Loucy (cell line): Measurements from ENCODE around the gene STH.

Experiments
- H2AFZ ChIP-seq: fragments of 200-600 bp; sonication (generic); 2 replicates; pipeline ENCODE4 v1.6.0; 2016; ENCODE audit warnings: antibody characterized with exemption, mild to moderate bottlenecking, low read length, moderate library complexity
- H3F3A ChIP-seq: fragments of 200-600 bp; 2 replicates; pipeline ENCODE4 v1.6.0; 2016; ENCODE audit warnings: antibody characterized with exemption, low read depth, mild to moderate bottlenecking
- H3K27me3 ChIP-seq: fragments of 200-600 bp; sonication (generic); 2 replicates; pipeline ENCODE4 v1.6.1; 2014; ENCODE audit warnings: low read length, mild to moderate bottlenecking; ENCODE audit not compliant: insufficient read depth, poor library complexity, severe bottlenecking
- H3K36me3 ChIP-seq: fragments of 200-600 bp; sonication (generic); 2 replicates; pipeline ENCODE4 v1.6.1; 2016; ENCODE audit warnings: low read length; ENCODE audit not compliant: insufficient read depth
- H3K4me1 ChIP-seq: fragments of 200-600 bp; sonication (generic); 2 replicates; pipeline ENCODE4 v1.5.1; 2014; ENCODE audit warnings: low read length, mild to moderate bottlenecking; ENCODE audit not compliant: insufficient read depth, poor library complexity, severe bottlenecking
- H3K4me2 ChIP-seq: fragments of 200-600 bp; sonication (generic); 2 replicates; pipeline ENCODE4 v1.6.0; 2014; ENCODE audit warnings: antibody characterized with exemption, low read length, low read depth, mild to moderate bottlenecking; ENCODE audit not compliant: poor library complexity, severe bottlenecking
- H3K4me3 ChIP-seq: fragments of 200-600 bp; sonication (generic); 2 replicates; pipeline ENCODE4 v1.5.1; 2014; ENCODE audit warnings: low read length, mild to moderate bottlenecking, mixed read lengths; ENCODE audit not compliant: poor library complexity, severe bottlenecking
- H3K79me2 ChIP-seq: fragments of 200-600 bp; sonication (generic); 2 replicates; pipeline ENCODE4 v1.6.1; 2014; ENCODE audit warnings: low read length; ENCODE audit not compliant: insufficient read depth
- H3K9ac ChIP-seq: fragments of 200-600 bp; sonication (generic); 2 replicates; pipeline ENCODE4 v1.6.0; 2014; ENCODE audit warnings: mild to moderate bottlenecking, low read depth, low read length, moderate library complexity; ENCODE audit not compliant: poor library complexity, severe bottlenecking
- H3K9me2 ChIP-seq: fragments of 200-600 bp; sonication (generic); replicated peaks from 2 replicates; pipeline ENCODE4 v1.6.1; 2016; ENCODE audit warnings: low read depth, low read length, mixed read lengths
- H3K9me3 ChIP-seq: fragments of 200-600 bp; sonication (generic); 2 replicates; pipeline ENCODE4 v1.6.1; 2014; ENCODE audit warnings: mild to moderate bottlenecking, antibody characterized with exemption, low read length, low read depth; ENCODE audit not compliant: insufficient read depth
- H4K20me1 ChIP-seq: fragments of 200-600 bp; sonication (generic); 2 replicates; pipeline ENCODE4 v1.6.0; 2014; ENCODE audit warnings: antibody characterized with exemption, low read length, mild to moderate bottlenecking; ENCODE audit not compliant: insufficient read depth, poor library complexity, severe bottlenecking
- CTCF ChIP-seq: fragments of 200-600 bp; sonication (generic); conservative IDR thresholded peaks from 2 replicates; pipeline ENCODE4 v1.5.1; 2014; ENCODE audit warnings: mild to moderate bottlenecking, antibody characterized with exemption, low read length
- EZH2phosphoT487 ChIP-seq: fragments of 200-600 bp; IDR thresholded peaks from 2 replicates; pipeline ENCODE4 v1.6.1; 2018; ENCODE audit warnings: antibody characterized with exemption, mild to moderate bottlenecking, moderate library complexity, borderline replicate concordance

STH gene

GRCh38 chr17:45976755-45977505 lies 22.1 kb upstream of the STH start:
- no peaks in the 10 kb centered on the region for H3K36me3 ChIP-seq
- H2AFZ ChIP-seq = no peak overlapping the region; the same call in 1 of the 2 replicates
- H3K4me2 ChIP-seq = no peak overlapping the region
- no peaks in the 10 kb centered on the region for H3K27me3 ChIP-seq
- H3K9ac ChIP-seq = no peak overlapping the region
- H3K9me2 ChIP-seq = no peaks in the 10 kb centered on the region
- no peak for TF ChIP-seq EZH2phosphoT487
- no peak for TF ChIP-seq CTCF
- H3K4me3 ChIP-seq = no peak overlapping the region
- H3F3A ChIP-seq = no peaks in the 10 kb centered on the region
- H3K9me3 ChIP-seq = no peaks in the 10 kb centered on the region
- H3K79me2 ChIP-seq = no peaks in the 10 kb centered on the region
- no peaks in the 10 kb centered on the region for H4K20me1 ChIP-seq
- no peaks in the 10 kb centered on the region for H3K4me1 ChIP-seq

GRCh38 chr17:45977506-45977824 lies 21.6 kb upstream of the STH start:
- Histone ChIP-seq H3K4me3 (no peak overlapping the region), H3K27me3 (no peaks in the 10 kb centered on the region), H3K4me1 (no peaks in the 10 kb centered on the region), H3K36me3 (no peaks in the 10 kb centered on the region), H3K9me2 (no peaks in the 10 kb centered on the region), H3K9ac (no peak overlapping the region), H3K9me3 (no peaks in the 10 kb centered on the region), H3F3A (no peaks in the 10 kb centered on the region), H3K4me2 (no peak overlapping the region), H2AFZ (no peak overlapping the region; the same call in 1 of the 2 replicates), H4K20me1 (no peaks in the 10 kb centered on the region), H3K79me2 (no peaks in the 10 kb centered on the region)
- TF ChIP-seq EZH2phosphoT487 (no peak), CTCF (no peak)

GRCh38 chr17:45977976-45978626 lies 20.9 kb upstream of the STH start:
- H3K27me3 ChIP-seq = no peaks in the 10 kb centered on the region
- no peaks in the 10 kb centered on the region for H3K79me2 ChIP-seq
- H3K4me2 ChIP-seq = no peak overlapping the region
- TF ChIP-seq EZH2phosphoT487 (no peak), CTCF (no peak)
- H3K9ac ChIP-seq = no peak overlapping the region
- no peaks in the 10 kb centered on the region for H3K4me1 ChIP-seq
- no peaks in the 10 kb centered on the region for H3K9me2 ChIP-seq
- H2AFZ ChIP-seq = no peak overlapping the region
- H3K9me3 ChIP-seq = no peaks in the 10 kb centered on the region
- no peaks in the 10 kb centered on the region for H4K20me1 ChIP-seq
- H3F3A ChIP-seq = no peaks in the 10 kb centered on the region
- no peak overlapping the region for H3K4me3 ChIP-seq
- no peaks in the 10 kb centered on the region for H3K36me3 ChIP-seq
